Activated CD4-positive, alpha-beta T cell treated with anti-CD3 and anti-CD28 coated beads, Interleukin-2, Interleukin-6, amounts not matched to agents 100 ng/mL and 50 ng/mL, durations not matched to agents 16 hours and 8 hours (primary cell): Measurements from ENCODE around the gene HES7.
"Not testable (repeated sequence)": the region's sequence is repeated elsewhere in the genome, so short reads cannot be mapped to it uniquely, and the experiment has no call there.

Source experiments
- DNase-seq: peaks from one replicate; pipeline ENCODE4 v3.0.0-alpha.2; 2020

HES7 gene

GRCh38 chr17:8091033-8091687 is 32.7 kb downstream of the HES7 start:
- no peak for DNase-seq

DNA sequence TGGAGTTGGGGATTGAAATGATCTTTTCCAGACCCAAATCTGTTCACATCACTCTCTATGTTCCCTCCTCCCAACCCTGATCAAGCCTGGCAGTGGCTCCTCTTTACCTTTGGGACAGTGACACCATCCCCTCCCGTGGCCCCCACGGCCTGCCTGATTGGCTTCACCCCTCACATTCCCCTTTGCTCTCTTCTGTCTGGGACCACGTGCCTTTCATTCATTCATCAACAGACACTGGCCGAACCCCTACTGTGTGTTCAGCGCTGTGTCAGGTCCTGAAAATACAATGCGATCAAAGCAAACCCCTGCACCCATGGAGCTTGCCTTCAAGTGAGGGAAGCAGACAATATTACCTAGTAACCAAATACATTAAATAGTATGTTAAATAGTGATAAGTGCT is 34.2 kb downstream of the HES7 start:
- no peak for DNase-seq

DNA sequence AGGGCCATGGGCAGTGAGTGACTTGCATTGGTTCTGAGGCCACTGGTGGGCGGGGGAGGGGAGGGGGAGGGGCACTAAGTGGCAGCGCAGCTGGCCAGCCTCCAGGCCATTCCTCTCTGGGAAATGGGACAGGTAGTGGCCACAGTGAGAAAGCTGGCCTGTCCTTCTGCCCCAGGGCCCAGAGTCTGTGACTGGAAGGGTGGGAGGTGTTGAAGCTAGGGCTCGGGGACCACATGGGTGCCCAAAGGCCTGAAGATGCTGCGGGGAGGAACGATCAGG is 36.0 kb downstream of the HES7 start:
- DNase-seq: no peak

DNA sequence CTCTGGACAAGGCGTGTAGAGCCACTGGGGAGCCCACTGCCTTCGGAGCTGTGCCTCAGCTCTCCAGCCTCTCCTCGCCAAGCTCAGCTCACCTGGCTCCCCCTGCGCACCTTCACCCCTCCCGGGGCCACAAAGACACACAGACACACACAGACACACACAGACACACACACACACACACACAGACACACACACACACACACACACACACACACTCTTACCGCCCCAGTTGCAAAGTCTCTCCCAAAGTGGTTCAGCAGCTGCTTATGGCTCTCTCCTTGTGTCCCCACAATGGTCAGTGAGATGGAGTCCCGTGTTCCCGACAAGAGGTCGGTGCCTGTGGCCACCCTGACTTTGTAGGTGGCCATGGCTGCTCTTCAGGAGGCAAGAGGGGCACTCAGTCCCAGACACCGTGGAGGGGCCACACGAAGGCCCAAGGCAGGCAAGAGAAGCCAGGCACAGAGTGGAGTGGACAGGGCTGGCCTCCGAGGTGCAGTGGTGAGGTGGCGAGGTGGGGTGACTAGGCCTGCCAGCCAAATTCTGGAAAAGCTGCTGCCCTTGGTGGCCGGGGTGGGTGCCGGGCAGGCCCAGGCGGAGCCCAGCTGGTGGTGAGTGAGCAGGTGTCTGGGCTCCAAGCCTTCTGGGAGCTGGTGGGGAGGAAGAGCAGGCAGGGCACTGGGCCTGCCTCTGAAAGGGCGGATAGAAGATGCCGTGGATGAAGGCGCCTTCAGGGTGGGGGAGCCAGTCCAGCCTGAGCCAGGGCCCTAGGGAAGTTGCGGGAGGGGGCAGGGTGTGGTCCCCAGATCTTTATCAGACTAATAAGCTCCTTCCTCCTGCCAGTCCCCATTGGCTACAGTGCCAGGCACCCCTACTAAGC is 36.6 kb downstream of the HES7 start, which contains the start of gene ALOX12B:
TSS of gene ALOX12B (minus strand) at position 642 of the 877 bp plus-strand sequence. CDS start at position 368, 274 bp downstream.
- no peak for DNase-seq

GRCh38 chr17:8084250-8084649 is 39.7 kb downstream of the HES7 start:
- DNase-seq: no peak

GRCh38 chr17:8082292-8082691 is 41.6 kb downstream of the HES7 start:
- DNase-seq: no peak

DNA sequence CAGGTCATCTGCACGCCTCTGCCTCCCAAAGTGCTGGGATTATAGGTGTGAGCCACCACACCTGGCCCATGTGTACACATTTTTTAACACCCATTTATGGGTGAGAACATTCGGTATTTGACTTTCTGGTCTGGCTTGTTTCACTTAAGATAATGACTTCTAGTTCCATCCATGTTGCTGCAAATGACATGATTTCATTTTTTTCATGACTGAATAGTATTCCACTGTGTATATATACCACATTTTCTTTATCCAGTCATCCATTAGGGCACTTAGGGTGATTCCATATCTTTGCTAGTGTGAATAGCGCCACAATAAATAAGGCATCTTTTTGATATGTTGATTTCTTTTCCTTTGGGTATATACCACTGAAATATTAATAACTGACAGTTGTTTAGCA is 42.0 kb downstream of the HES7 start:
- DNase-seq: no peak

DNA sequence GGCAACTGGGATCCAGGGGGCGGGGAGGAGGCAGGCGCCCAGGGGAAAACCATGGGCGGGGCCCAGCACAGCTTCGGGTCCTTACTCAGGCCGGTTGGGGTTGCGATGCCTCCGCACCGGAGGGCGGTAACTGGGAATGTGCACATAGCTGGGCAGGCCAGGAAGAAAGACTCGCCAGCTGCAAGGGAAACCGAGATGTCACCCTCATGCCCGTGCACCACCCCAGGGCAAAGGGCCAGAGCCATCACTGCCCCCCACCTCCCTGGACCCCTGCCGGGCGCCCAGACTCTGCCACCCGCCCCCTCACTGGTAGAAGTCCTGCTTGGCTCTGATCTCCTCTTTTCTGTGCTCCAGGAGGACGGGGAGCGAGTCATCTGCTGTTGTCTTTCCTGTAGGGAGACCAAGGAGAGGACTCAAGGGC is 43.1 kb downstream of the HES7 start:
- no peak for DNase-seq

DNA sequence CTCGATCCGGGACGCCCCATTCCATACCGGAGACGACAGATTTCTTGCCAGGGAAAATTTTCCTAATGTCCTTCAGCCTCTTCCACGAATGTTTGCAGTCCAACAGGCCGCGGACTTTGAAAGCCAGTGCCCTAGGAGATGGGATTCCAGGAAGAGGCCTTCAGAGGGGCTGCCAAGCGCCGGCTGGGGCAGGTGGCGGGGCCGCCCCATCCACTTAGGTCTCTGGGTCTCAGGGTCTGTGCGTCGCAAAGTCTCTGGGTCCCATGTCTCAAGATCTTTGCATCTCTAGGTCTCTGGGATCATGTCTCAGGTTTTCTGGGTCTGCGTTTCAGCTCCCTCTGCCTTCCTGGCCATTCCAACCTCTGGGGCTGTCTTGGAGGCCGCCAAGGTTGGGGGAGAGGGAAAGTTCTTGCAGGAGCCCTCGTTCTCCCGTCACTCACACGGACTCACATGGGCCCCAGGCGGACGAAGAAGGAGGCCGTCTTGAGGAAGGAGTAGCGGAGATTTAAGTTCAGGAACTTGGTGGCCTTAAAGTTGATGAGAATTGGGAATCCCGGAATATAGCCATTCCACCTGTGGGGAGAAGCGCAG is 43.6 kb downstream of the HES7 start:
- no peak for DNase-seq

DNA sequence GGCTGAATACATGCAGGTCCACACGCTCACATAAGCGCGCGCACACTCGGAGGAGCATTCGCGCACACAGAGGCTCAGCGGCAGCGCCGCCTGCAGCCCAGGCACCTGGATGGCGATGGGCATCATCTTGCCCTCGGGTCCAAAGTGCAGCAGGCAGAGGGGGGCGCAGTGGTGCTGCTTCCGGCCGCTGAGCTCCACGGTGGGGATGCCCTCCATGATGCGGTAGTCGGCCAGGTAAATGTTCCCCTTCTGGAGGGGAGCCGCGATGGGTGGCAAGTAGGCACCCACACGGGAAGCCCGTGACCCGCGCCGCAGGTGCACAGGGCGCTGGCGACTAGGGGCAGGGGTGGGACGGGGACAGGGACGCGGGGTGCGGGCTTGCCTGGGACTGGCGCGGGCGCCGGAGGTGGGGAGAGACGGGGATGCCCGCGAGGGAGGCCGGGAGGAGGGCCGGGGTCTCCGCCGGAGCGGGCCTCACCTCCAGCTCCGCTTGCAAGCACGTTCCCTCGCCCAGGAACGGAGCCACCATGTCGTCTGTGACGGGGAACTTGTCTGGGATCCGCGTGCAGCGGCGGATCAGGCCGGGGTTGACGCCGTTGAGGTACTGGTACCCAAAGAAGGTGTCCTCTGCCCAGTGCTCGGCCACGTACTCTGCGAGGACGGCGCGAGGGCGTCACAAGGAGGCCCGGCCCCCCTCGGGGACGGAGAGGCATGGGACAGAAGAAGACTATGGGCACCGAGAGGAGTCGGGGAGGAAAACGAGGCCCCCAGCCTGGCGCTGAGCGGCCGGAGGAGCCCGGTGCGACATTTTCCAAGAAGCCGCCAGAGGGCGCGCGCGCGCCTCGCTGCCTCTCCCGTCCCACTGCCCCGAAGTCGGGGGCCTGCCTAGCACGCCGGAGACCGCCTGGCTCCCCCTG is 44.4 kb downstream of the HES7 start:
- peak; percentile 90 for DNase-seq

GRCh38 chr17:8077939-8078338 is 46.0 kb downstream of the HES7 start:
- not testable (repeated sequence) for DNase-seq

DNA sequence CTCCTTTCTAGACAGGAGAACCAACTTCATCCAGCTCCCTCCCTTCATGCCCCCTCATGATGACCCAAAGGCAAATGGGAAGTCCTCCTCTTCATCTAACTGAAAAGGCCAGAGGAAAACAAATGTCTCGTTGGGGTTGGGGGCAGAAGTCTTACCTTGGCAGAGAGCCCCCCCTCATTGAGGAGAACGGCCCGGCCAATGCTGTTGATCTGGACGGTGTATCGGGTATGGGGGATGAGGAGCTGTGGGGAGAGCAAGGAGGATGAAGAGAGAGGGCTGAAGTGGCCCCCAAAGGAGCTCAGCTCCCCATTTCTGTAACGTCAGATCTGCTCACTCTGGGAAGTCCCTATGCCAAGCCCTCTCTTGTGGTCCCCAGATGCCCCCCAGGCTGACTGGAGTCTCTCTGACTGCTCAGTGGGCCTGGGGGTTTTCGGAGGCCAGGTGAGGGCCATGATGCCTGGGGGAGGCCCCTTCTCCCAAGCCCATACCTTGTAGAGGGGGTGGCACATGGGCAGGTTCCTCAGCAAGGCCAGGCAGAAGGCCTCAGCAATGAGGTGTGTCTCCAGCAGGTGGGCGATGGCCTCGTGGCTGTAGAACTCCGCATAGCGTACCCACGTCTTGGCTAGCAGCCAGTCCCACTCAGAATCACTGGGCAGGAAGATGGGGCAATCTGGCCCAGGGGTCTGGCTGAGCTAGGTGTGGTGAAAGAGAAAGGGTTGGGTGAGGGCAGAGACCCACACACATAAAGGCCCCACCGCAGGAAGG is 47.2 kb downstream of the HES7 start:
- no peak for DNase-seq

DNA sequence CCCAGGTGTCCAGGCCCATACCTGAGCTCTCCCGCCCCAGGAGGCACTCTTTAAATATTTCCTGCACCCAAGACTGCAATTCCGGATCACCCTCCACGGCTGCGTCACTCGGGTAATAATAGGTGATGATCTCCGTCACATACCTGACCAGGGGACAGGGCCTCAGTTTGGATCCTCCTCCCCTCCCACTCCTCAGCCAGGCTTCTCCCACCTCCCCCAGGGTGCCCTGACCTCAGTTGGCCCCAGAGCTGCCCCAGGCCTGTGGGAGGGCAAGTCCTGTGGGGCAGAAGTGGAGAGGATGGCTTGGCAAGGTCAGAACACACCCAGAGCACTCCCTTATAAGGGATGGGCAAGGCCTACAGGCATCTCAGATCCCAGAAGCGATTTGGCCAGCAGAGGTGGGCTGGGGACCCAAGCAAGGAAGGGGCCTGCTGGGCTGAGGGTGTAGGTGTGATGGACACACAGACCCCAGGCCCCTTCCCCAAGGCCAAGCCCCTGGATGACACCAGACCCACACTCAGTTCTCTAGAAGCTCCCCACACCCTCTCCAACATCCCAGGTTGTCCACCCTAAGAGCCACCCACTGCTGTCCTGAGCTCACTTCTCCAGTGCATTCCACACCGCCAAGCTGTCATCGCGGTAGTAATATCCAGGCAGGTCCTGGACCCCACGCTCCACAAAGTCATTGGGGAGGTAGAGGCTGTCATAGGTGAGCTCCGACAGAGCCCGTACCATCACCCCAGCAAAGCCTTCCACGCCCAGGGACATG is 48.1 kb downstream of the HES7 start:
- DNase-seq: no peak

DNA sequence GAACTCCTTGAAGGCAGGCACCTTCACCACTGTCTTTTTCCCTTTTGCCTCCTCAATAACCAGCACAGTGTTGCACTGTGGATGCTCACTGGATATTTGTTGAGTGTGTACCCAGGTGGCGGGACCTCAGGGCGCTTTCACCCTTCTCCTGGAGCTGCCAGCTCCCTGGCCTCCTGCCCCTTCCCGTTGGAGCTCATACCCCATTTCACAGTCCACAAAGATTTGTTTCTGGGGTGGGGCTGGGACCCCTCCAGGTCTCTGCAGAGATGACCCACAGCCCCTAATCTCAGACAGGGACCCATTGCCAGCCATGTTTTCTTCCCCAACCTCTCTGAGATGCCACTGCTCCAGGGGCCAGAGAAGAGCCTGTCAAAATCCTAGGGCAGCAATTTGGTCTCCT is 48.8 kb downstream of the HES7 start:
- DNase-seq: no peak

GRCh38 chr17:8074554-8074953 is 49.4 kb downstream of the HES7 start:
- no peak for DNase-seq

DNA sequence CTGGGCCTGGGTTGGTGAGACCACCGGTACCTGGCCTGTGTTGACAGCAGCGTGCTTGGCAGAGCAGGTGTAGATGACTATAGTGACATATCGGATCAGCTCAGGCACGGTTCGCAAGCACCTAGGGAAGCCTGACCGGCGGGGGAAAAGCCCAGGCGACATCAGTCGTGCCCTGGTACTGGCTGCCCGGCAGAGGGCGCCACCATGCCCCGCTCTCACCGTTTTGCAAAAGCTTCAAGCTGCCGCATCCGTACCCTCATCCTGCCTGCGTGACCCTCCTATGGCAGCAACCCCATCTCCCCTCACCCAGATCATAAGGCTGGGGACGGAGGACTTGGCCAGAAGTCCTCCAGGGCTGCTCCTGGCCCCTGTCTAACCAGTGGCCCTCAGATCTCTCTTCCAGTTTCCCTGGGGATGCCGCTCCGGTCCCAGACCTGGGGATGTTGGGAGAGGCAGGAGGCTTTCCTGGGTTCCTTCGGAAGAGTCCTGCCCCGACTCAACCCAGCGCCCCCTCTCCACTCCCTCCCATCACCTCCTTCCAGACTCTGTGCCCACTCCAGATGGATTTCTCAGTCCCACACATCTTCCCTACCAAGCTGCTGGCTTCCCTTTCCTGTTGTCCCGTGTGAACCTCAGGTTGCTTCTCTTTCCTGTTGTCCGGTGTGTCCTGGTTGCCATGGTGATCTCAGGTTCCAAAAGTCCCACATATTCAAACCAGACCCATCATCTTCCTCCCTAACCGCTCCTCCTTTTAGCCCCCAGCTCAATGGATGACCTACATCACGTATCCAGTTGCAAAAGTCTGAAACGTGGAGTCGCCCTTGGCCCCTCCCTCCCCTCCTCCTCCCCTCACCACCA is 50.0 kb downstream of the HES7 start:
- DNase-seq: peak; percentile 88

DNA sequence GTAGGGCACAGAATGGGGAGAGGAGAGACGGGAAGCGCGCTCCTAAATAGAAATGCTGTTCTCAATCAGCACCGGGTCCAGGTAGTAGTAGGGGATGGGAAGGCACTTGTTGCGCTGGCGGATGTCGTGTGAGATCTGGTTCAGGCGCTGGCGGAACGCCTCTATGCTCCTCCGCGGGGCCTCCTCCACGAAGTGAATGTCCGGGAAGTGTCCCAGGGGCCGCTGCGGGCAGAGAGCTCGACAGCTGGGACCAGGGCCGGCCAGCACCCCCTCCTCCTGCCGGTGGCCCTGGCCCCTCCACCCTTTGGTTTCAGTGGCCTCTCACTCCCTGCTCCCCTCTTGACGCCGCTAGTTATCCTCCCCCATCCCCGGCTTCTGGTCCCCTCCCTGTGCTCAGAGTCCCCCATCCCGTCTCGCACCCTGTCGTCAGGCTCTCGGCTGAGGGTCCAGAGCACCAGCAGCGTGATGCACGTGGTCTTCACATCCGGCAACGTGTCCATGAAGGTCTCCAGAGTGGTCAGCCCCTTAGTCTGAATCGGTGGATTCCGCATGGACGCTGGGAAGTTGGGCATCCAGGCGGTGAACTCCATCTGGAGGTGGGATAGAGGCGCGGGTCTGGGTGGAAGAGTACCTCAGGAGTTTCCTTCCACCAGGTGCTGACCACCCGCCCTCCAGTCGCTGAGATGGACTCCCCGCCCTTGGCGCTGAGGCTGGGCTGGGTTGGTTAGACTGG is 51.0 kb downstream of the HES7 start:
- DNase-seq: peak; percentile 13

GRCh38 chr17:8072341-8072728 is 51.6 kb downstream of the HES7 start:
- no peak for DNase-seq

GRCh38 chr17:8071496-8071895 is 52.4 kb downstream of the HES7 start:
- no peak for DNase-seq
